Hematopoietic multipotent progenitor cell treated with erythropoietin and hydrocortisone succinate and interleukin-3 and kit ligand, for 8 days (in vitro differentiated cells): Measurements from ENCODE around the gene FRYL.
"Not testable (repeated sequence)": the region's sequence is repeated elsewhere in the genome, so short reads cannot be mapped to it uniquely, and the experiment has no call there.

Experiments
- DNase-seq: peaks from one replicate; pipeline ENCODE4 v3.0.0-alpha.2; 2015

The FRYL gene

GRCh38 chr4:48781968-48782367, 1.9 kb upstream of the FRYL start:
- DNase-seq = no peak

GRCh38 chr4:48780865-48781214, 761 bp upstream of the FRYL start:
- peak; percentile 77 for DNase-seq

DNA sequence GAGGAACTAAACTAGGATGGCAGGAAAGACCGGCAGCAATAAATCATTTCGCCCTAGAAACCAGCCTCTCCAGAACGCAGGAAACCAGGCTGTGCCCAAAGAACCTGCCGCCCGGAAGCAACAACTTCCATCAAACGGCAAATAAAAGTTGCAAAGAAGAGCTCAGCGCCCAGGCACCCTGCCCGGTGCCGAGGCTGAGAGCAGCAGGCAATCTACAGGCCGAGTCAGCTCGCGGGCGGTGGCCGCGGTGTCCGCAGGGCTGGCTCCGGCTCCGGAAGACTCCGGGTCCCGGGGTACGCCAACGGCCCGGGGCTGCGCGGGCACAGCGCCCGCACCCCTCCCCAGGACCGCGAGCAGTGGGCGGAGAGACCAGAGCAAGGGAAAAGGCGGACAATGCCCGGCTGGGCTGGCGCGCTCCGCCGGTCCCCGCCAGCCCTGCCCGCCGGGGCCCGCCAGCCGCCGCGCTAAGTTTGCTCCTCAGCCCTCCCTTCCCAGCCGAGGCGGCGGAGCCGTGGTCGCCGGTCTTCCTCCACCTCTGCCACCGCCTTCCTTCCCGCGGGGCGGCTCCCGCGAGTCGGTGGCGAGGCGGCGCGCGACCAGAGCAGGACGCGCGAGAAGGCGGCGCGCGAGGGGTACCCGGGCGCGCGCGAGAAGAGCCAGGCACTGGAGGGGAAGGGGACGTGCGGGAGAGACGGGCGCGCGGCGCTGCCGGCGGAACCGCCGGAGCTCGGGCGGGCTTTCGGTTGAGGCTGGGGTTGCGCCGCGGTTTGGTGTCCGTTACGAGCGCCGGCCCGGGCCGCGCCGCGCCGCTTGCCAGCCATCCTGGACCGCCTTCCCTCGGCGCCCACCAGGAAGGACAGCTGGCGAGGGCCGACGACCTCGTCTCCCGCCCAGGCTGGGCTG, 733 bp downstream of the FRYL start:
- DNase-seq = peak; percentile 53

DNA sequence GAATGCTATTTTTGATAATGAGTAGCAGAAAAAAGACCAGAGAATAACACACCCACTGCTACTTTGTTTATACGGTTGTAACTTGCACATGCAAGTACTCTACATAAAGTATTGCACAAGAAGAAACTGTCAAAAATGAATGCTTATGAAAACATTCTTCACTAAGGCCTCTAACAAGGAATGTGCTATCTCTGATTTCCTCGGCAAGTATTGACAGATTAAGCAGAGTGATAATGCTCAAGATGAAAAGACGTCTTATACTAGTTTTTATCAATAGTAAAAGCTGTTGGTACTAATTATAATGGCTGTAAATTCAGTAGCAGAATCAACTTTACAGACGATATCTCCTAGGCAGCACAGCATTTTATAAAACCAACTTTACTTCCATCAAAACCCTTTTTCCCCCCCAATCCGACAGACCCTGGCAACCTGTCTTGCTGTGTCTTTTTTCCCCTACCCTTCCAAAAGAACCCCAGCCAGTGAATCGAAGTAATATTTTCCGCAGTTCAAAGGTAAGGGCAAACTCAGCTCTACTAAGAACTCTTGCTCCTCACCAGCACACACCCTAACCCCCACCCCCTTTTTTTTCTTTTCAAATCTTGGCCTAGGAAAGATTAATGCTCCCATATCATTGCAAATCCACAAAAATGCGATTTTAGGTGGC, 1.5 kb downstream of the FRYL start:
- DNase-seq = peak; percentile 40

DNA sequence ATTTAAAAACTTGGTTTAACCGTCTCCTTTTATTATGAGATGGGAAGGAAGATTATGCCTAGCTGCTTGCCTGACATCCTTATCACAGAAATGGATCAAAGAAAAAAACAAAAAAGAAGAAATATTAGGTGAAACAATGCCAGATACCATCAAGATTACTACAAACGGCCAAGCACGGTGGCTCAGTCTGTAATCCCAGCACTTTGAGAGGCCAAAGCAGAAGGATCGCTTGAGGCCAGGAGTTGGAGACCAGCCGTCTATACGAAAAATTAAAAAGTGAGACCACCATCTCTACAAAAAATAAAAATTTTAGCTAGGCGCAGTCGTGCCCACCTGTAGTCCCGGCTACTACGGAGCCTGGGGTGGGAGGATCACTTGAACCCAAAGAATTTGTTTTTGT, 2.3 kb downstream of the FRYL start:
- no peak for DNase-seq

GRCh38 chr4:48774760-48775710, 5.0 kb downstream of the FRYL start:
- DNase-seq = no peak

DNA sequence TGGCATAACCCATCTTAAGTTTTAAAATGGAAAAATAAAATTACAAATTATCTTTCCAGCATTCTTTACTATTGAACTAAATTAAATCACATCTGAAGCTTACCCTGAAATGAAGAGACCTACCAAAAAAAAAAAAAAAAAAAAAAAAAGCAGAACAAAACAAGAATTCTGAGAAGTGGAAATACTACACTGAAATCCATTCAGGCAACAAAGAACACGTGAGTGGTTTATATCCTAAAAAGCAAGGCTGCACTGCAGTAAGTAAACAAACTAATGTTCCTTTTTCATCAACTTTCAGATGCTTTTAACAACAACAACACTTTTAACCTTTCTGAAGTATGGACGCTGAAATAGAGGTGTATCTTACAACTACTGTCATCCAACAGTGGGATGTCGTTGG, 7.5 kb downstream of the FRYL start:
- no peak for DNase-seq

DNA sequence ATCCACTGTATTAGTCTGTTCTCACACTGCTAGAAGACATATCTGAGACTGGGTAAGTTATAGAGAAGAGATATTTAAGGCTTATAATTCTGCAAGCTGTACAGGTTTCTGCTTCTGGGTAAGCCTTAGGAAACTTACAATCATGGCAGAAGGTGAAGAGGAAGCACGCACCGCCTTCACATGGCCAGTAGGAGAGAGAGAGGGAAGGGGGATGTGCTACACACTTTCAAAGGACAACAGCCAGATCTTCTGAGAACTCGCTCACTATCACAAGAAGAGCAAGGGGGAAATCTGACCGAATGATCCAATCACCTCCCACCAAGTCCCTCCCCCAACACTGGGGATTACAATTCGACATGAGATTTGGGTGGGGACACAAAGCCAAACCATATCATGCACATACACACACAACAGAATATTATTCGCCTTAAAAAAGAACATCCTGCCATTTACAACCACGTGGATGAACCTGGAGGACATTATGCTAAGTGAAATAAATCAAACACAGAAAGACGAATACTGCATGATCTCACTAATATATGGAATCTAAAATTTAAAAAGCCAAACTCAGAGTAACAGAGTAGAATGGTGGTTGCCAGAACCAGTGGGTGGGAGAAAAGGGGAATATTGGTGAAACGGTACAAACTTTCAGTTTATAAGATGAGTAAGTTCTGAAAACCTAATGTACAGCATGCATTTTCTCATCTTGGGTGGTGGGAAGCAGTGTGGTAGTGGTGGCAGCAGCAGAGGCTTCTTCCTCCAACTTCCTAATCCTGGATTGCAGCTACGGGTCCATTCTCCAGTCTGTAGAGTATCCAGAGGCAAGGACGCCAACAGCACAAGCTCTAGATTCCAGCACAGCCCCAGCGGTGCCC, 12.8 kb downstream of the FRYL start:
- DNase-seq = peak; percentile 20

DNA sequence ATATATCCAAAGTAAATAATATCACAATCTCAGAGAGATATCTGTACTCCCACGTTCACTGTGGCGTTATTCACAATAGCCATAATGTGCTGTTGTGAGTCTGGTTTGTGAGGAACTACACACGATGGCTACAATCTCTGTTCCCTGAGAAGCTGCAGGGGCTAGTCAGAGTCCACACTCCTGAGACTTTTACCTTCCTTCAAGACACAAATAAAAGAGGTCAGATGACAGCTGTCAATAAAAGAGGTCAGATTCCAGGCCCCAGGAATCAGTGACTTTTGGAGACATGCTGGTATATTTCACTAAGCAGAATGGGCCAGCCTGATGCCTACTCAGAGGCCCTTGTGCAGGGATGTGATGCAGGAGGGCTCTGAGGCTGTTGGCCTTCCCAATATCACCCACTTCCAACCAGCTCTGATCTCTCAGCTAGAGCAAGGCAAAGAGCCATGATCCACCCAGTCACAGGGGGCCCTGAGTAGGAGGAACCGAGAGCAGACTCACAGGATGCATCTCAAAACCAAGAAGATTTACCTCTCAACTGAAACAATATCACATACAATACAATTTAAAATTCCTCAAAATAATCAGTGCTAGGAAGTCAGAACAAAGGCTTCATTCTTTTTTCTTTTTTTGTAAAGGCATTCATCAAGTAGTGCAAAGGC, 13.8 kb downstream of the FRYL start:
- DNase-seq = no peak

- no peak for DNase-seq
Measured at GRCh38 chr4:48762408-48762807, 17.7 kb downstream of the FRYL start.

DNA sequence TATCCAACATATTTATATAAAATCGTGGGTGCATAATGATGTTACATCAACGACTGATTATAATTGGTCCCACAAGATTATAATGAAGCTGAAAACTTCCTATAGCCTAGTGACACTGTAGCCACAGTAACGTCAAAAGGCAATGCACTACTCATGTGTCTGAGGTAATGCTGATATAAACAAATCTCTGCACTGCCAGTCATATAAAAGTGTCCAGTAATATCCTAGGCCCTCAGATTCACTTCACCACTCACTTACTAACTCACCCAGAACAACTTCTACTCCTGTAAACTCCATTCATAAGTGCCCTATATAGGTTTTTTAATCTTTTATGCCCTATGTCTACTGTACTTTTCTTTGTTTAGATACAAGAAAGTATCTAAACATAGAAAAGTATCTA, 18.8 kb downstream of the FRYL start:
- DNase-seq = no peak

DNA sequence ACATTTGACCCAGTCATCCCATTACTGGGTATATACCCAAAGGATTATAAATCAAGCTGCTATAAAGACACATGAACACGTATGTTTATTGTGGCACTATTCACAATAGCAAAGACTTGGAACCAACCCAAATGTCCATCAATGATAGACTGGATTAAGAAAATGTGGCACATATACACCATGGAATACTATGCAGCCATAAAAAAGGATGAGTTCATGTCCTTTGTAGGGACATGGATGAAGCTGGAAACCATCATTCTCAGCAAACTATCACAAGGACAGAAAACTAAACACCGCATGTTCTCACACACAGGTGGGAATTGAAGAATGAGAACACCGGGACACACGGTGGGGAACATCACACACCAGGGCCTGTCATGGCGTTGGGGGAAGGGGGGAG, 21.4 kb downstream of the FRYL start:
- not testable (repeated sequence) for DNase-seq

DNA sequence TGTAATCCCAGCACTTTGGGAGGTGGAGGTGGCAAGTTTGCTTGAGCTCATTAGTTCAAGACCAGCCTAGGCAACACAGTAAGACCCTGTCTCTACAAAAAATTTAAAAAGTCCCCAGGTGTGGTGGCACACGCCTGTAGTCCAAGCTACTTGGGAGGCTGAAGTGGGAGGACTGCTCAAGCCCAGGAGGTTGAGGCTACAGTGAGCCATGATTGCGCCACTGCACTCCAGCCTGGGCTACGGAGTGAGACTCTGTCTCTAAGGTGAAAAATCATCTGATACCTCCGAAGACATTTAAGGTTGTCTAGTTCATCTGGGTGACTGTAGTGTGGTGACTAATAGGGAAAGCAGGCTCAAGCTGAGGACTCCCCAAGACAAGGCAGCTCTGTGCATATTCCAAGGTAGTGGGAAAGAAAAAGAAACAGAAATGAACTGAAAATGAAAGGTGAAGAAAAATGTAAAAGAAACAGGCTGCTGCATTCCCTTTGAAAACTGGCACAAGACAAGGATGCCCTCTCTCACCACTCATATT, 23.3 kb downstream of the FRYL start:
- DNase-seq = no peak

GRCh38 chr4:48755281-48755680, 24.8 kb downstream of the FRYL start:
- no peak for DNase-seq

- DNase-seq = no peak
Measured at GRCh38 chr4:48753159-48753558, 26.9 kb downstream of the FRYL start.

GRCh38 chr4:48752726-48753125, 27.4 kb downstream of the FRYL start:
- DNase-seq = peak; percentile 24

DNA sequence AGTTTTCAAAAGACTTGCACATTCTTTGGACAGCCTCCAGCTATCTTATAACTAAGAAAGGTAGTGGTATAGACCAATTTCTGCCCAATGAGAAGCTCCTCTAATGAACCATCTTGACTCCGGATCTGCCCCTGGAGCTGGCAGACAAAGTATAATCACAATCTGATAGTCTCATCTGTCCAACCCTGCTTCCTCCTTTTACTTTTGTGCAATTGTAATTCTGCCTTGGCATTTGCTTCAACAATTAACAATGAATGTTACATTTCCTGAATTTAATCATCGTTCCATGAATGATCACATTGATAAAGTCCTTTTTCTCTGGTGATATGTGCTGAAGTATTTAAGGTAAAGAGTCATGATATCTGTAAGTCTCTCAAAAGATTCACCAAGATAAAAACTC, 27.8 kb downstream of the FRYL start:
- DNase-seq = peak; percentile 27

DNA sequence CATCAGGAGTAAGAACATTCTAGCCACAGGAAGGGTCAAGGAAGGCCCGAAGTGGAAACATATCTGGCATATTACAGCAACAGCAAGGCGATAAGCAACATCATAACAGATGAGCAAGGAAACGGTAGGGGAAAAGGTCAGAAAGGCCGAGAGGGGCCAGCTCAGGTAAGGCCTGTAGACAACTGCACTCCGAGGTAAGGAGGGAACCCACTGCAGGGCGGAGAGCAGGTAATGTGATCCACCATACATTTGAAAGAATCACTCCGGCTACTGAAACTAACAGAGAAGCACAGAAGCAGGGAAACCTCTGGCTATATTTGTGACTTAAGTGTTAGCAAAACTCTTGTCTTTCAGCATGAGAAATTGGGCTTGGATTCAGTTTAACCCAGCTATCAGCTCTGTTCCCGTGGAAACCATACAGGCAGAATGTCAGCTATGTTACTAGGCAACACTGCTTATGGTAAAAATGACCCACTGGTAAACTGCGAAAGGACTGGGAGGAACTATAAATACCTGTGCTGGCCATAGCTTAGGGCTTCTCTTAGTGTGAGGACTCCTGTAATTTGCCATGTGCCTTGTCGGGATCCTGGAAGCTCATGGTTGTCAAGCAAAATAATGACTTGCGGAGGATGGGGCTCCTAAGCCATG, 31.0 kb downstream of the FRYL start:
- DNase-seq = no peak

- no peak for DNase-seq
Measured at GRCh38 chr4:48746608-48747362, 33.3 kb downstream of the FRYL start.

- not testable (repeated sequence) for DNase-seq
Measured at GRCh38 chr4:48745223-48745622, 34.9 kb downstream of the FRYL start.
